GM12874 (cell line): ENCODE measurements around the gene CFAP141.

Source experiments
- TF ChIP-seq, protein P1 (sequence below): IDR thresholded peaks from 2 replicates; pipeline ENCODE4 v1.5.1; 2011; ENCODE audit warnings: low read depth, mild to moderate bottlenecking, control low read depth, low read length, moderate library complexity; ENCODE audit not compliant: insufficient read depth

The CFAP141 gene

DNA sequence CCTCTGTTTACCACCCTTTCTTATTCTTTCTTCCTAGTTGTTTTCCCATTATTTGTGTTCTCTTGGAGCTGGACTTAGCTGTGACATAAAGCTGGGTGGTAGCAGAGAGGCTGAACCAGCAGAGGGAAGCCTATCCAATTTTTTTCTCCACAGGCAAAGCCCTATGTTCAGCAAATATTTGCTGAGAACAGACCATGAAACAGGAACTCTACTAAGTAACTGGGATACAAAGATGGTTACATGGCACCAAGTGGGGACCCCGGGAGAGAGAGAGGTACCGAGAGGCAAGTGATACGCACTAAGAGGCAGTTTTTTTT is 6.6 kb downstream of the CFAP141 start:
- TF ChIP-seq, protein P1, sequence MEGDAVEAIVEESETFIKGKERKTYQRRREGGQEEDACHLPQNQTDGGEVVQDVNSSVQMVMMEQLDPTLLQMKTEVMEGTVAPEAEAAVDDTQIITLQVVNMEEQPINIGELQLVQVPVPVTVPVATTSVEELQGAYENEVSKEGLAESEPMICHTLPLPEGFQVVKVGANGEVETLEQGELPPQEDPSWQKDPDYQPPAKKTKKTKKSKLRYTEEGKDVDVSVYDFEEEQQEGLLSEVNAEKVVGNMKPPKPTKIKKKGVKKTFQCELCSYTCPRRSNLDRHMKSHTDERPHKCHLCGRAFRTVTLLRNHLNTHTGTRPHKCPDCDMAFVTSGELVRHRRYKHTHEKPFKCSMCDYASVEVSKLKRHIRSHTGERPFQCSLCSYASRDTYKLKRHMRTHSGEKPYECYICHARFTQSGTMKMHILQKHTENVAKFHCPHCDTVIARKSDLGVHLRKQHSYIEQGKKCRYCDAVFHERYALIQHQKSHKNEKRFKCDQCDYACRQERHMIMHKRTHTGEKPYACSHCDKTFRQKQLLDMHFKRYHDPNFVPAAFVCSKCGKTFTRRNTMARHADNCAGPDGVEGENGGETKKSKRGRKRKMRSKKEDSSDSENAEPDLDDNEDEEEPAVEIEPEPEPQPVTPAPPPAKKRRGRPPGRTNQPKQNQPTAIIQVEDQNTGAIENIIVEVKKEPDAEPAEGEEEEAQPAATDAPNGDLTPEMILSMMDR = no peak

DNA sequence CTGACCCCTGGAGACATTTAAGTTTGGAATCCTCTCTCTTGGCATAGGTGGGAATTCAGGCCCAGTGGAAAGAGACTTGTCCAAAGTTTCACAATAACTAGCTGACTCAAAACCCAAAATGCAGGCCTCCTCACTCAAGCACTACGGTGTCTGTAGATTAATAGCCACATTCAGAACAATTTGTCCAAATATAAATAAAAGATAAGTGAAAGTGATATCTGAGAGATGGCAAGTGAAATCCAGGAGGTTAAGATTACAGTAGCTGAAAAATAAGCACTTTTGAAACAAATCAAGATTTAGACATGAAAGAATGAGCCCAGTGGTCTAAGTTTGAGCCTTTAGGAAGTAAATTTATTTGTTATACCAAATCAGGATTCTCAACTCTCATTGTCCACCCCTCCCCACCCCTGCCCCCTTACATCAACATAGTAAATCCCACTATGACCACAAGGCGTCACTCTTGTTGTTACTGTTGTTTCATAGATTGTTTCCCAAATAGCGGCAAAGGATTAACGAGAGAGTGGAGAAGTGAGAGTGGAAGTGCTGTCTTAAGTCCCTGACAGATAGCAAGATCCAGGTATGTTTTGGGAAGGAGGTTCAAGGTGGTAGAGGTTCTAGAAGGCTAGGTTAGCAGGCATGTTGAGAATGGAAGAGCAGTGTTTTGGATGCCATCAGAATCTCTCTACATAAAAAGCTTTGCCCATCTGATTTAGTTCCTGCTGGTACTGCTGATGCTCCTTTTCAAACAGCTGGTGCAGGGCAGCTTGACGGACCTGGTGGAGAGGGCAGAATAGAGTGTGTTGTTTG is 7.2 kb downstream of the CFAP141 start:
- TF ChIP-seq, protein P1 = peak; percentile 47; the same call in 1 of the 2 replicates

DNA sequence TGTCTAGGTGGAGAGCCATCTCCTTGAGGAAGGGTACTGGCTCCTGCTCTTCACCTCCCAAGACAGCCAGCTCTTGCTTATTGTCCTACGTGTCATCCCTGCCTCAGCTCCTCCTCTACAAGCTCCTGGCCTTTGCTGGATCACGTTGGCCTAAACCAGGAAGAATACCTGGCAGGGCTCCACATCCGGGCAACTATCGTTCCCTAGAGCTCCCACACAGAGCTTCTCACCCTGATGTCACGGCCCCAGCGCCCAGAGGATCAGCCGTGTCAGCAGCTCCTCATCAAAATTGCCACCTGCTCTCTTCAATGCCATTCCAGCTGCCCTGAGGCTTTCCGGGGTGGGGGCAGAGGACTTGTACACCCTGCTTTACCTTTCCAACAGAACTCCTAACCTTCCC is 12.3 kb downstream of the CFAP141 start:
- TF ChIP-seq, protein P1 = no peak

DNA sequence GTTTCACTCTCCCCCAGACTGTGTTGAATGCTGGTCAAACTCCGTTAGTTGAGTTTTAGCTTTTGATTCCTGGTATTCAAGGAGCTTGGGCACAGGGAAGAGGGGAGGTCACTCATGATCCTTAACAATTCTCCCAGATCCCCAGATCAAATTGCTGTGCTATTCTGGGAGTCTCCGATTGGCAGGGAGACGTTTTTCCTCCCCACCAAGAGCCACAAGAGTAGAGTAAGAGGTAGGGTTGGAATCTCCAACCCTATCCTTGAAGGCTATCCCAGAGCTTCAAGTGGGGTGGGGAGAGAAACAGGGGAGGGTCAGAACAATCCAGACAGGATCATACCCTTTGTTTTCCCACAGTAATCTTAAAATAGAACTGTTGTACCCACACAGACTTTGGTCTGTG is 13.7 kb downstream of the CFAP141 start:
- TF ChIP-seq, protein P1 = no peak

DNA sequence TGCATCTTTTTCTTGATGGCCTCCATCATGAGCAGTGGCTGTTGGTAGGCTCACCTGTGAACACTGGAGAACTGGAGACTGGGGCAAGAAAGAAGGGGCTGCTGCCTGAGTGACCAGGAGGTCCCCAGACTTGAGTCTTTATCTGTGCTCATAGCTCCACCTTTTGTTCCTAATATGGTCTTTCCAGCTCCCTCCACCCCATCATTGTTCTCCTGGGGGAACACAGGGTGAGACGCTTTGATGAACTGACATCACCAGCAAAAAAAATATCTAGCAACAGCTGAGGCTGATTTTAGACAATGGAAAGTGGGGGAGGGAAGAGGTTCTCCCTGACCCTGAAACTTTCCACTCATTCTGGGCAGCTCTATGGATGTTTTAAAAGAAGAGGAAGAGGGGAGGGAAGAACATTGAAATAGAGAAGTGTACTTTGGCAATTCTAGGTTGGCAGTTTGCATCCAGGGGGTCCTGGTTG is 14.1 kb downstream of the CFAP141 start, which contains the start of gene TPM3:
Gene TPM3, minus strand, starts transcription at position 111 of the 472 bp plus-strand sequence. Its CDS starts 82 bp downstream, at position 29.
- TF ChIP-seq, protein P1 = no peak

DNA sequence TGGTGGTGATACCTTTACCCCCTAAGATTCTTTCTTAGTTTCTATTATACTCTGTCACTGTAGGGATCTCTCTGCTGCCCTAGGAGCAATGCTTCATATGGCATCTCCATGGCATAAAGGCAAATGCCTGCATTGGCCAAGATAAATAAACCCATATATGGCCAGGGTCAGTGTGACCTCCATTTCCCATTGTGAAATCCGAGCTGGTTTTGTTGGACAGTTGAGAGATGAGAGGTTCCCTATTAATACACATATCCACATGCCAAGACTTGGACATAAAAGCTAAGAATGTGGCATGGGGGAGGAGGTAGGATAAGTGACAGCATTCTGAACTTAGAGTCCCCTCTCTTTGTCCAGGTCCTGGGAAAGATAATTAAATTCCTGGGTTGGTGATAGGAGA is 15.6 kb downstream of the CFAP141 start:
- TF ChIP-seq, protein P1 = no peak

DNA sequence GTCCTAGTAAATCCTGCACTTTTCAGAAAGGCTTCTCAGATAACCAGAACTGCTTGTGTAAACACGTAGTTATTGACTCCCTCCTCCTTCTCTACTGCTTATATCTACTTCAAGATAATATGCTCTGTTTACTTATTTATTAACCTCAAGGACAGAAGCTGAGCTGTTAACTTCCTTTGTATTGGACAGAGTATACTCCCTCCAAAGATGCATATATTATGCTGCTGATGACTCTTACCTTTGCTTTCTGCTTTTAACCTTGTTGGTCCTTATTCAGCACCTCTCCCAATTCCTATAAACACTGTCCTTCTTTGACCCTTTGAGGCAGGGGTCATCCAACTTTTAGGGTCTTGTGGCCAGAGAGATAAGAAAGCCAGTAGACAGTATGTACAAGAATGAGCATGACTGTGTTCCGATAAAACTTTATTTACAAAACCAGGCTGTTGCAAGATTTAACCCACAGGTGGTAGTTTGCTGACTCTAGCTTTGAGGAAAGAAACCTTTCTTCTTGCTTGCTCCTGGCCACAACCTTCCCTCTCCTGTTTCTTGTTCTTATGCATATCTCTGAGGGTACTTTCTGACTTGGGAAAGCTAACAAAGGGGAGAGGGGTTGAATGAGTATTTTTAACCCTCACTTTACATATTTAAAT is 19.2 kb downstream of the CFAP141 start:
- TF ChIP-seq, protein P1 = no peak
